Type B pancreatic cell (in vitro differentiated cells): ENCODE data around the gene RGL2. TPM values are rescaled to one million over a fixed set of nuclear protein-coding genes. Genes with fewer than 3 reads are reported as not detected.

Experiments used
- DNase-seq: peaks from one replicate; pipeline ENCODE4 v3.0.0; 2021; ENCODE audit warnings: mixed read lengths; ENCODE audit not compliant: unreplicated experiment; ENCODE audit errors: extremely low spot score
- H3K27ac Mint-ChIP-seq: 2 replicates; pipeline ENCODE4 v1.8.0; 2021; ENCODE audit warnings: mild to moderate bottlenecking, mixed read lengths
- H3K27me3 Mint-ChIP-seq: 2 replicates; pipeline ENCODE4 v1.8.0; 2021; ENCODE audit warnings: mixed read lengths
- H3K36me3 Mint-ChIP-seq: 2 replicates; pipeline ENCODE4 v1.8.0; 2021; ENCODE audit warnings: mixed read lengths
- H3K4me1 Mint-ChIP-seq: one replicate; pipeline ENCODE4 v1.8.0; 2021; ENCODE audit warnings: mixed read lengths; ENCODE audit not compliant: unreplicated experiment
- H3K4me3 Mint-ChIP-seq: 2 replicates; pipeline ENCODE4 v1.8.0; 2021; ENCODE audit warnings: mild to moderate bottlenecking, mixed read lengths
- H3K9me3 Mint-ChIP-seq: 2 replicates; pipeline ENCODE4 v1.8.0; 2021; ENCODE audit warnings: mixed read lengths
- microRNA-seq: library from miRNA; unstranded; fragments of <30 nt; microRNA quantifications from one replicate; pipeline ENCODE4, GENCODE V29; 2020
- total RNA-seq: library from RNA; stranded (reverse); gene quantifications from 2 replicates; pipeline ENCODE4 v1.2.1, GENCODE V29; 2021; ENCODE audit warnings: low replicate concordance
- TF ChIP-seq, protein P1 (sequence below): fragments of 200-600 bp; sonication (generic); conservative IDR thresholded peaks from 2 replicates; pipeline ENCODE4 v1.5.0; 2021; ENCODE audit warnings: antibody characterized with exemption, mild to moderate bottlenecking

Gene RGL2
- total RNA-seq, 1 donor from 2014 or later: 128 TPM

DNA sequence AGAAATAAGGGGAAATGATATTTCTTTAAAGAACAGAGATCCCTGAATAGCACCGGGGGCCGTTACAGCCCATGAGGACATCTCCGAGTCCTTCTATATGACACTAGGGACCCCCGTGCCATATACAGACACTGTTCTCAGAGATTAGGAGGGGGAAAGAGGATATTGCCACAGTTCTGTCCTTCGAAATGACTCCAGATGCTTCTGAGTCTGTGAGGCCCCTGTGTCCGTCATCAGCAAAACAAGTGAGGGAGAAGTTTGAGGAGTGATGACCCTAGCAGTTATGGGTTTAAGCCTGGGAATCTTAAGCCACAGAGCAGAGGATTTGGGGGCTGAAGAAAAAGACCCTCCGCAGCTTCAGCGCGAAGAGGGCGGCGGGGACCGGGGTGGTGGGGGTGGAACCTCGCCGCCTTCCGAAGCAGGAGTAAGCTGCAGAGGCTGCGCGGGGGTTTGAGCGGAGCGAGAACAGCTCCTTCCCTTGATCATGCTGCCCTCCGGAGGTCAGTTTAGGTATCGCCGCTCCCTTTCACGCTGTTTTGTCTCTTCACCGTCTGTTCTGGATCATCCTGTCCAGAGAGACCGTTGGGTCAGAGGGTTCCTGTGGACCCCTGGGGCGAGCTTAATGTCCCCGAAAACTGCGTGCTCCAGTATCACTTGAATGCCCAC is 50.6 kb downstream of the RGL2 start:
- H3K9me3 Mint-ChIP-seq: no peaks in the 10 kb centered on the region
- H3K27me3 Mint-ChIP-seq: peaks cover 12% of the 10 kb centered on the region
- peak; percentile 95 for DNase-seq
- H3K4me1 Mint-ChIP-seq: peaks cover 28% of the 10 kb centered on the region
- H3K4me3 Mint-ChIP-seq: peak overlapping the region; percentile 95
- TF ChIP-seq, protein P1, sequence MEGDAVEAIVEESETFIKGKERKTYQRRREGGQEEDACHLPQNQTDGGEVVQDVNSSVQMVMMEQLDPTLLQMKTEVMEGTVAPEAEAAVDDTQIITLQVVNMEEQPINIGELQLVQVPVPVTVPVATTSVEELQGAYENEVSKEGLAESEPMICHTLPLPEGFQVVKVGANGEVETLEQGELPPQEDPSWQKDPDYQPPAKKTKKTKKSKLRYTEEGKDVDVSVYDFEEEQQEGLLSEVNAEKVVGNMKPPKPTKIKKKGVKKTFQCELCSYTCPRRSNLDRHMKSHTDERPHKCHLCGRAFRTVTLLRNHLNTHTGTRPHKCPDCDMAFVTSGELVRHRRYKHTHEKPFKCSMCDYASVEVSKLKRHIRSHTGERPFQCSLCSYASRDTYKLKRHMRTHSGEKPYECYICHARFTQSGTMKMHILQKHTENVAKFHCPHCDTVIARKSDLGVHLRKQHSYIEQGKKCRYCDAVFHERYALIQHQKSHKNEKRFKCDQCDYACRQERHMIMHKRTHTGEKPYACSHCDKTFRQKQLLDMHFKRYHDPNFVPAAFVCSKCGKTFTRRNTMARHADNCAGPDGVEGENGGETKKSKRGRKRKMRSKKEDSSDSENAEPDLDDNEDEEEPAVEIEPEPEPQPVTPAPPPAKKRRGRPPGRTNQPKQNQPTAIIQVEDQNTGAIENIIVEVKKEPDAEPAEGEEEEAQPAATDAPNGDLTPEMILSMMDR: peak; percentile 98
- H3K36me3 Mint-ChIP-seq: peaks cover 16% of the 10 kb centered on the region
- peak overlapping the region; percentile 96 for H3K27ac Mint-ChIP-seq

DNA sequence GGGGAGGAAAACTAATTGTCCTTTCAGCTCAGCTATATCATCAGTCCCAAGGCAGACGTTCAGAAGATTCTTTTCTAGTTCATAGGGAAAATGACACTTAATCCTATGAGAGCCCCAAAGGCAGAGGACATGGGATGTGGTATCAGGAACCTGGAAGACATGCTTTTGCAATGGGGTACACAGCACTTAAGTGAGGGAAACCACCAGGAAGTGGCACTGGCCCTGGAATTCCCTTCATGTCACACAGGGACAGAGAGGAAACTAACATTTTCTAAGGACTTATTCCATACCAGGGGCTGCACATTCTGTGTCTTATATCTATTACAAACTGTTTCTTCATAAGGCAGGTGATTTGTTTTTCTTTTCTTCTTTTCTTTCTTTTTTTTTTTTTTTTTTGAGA is 55.3 kb downstream of the RGL2 start:
- TF ChIP-seq, protein P1: no peak
- DNase-seq: no peak
- H3K4me3 Mint-ChIP-seq: no peak overlapping the region
- H3K27ac Mint-ChIP-seq: no peak overlapping the region
- peaks cover 2% of the 10 kb centered on the region for H3K4me1 Mint-ChIP-seq
- H3K36me3 Mint-ChIP-seq: no peaks in the 10 kb centered on the region
- no peaks in the 10 kb centered on the region for H3K9me3 Mint-ChIP-seq
- peaks cover 36% of the 10 kb centered on the region for H3K27me3 Mint-ChIP-seq

DNA sequence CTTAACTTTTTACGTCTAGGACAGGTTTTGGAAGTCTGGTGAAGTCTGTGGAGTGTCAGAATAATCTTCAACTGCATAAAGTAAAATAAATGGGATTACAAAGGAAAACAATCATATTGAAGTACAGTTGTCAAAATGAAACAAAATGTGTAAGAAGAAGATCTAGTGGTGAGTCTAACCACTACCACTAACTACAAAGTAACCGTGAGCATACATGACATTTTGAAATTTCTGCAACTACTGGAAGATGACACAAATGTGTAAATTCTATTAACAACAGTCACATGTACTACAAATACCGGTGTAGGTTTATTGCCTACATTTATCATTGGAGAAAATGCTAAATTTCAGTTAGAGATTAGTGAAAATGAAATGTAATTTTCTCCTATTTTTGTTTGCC is 56.8 kb downstream of the RGL2 start:
- Mint-ChIP-seq H3K4me1 (no peaks in the 10 kb centered on the region), H3K27ac (no peak overlapping the region), H3K9me3 (no peaks in the 10 kb centered on the region), H3K36me3 (no peaks in the 10 kb centered on the region), H3K4me3 (no peak overlapping the region), H3K27me3 (peaks cover 40% of the 10 kb centered on the region)
- TF ChIP-seq, protein P1: no peak
- no peak for DNase-seq

Small RNAs within 50 kb of the gene (microRNA-seq; reads per million reads assigned to microRNA genes)
- gene MIR6834: not detected
- gene MIR6873: not detected

Other genes starting within 250 kb of the RGL2 start
- 1.3 and 2.6 TPM in 2 replicates for gene HLA-DPA1, start 225.3 kb downstream of the RGL2 start, total RNA-seq
- 10.9 and 27.3 TPM in 2 replicates for gene HLA-DPB1, start 223.0 kb downstream of the RGL2 start, total RNA-seq
- 1.3 and 11.9 TPM in 2 replicates for gene COL11A2, start 106.5 kb downstream of the RGL2 start, total RNA-seq
- 49.2 and 61.9 TPM in 2 replicates for gene RXRB, start 98.3 kb downstream of the RGL2 start, total RNA-seq
- gene SLC39A7, start 98.1 kb downstream of the RGL2 start, total RNA-seq: 147 and 202 TPM in 2 replicates
- gene HSD17B8, start 94.3 kb downstream of the RGL2 start, total RNA-seq: 13.9 and 15.7 TPM in 2 replicates
- gene RING1, start 90.4 kb downstream of the RGL2 start, total RNA-seq: 44.5 and 60.4 TPM in 2 replicates
- 54.7 and 62.4 TPM in 2 replicates for gene VPS52, start 27.1 kb downstream of the RGL2 start, total RNA-seq
- 3,043 and 3,480 TPM in 2 replicates for gene RPS18, start 26.9 kb downstream of the RGL2 start, total RNA-seq
- 10.1 and 22.2 TPM in 2 replicates for gene B3GALT4, start 21.8 kb downstream of the RGL2 start, total RNA-seq
- gene WDR46, start 9.7 kb downstream of the RGL2 start, total RNA-seq: 53.1 and 67.4 TPM in 2 replicates
- gene PFDN6, start 9.3 kb downstream of the RGL2 start, total RNA-seq: 52.9 and 54.5 TPM in 2 replicates
- gene TAPBP, start 15.1 kb upstream of the RGL2 start, total RNA-seq: 71.4 and 93.5 TPM in 2 replicates
- gene ZBTB22, start 18.8 kb upstream of the RGL2 start, total RNA-seq: 21.1 and 22.2 TPM in 2 replicates
- gene DAXX, start 24.0 kb upstream of the RGL2 start, total RNA-seq: 43.6 and 47.0 TPM in 2 replicates
- 28.0 and 67.7 TPM in 2 replicates for gene KIFC1, start 92.9 kb upstream of the RGL2 start, total RNA-seq
- 23.8 and 49.6 TPM in 2 replicates for gene PHF1, start 112.1 kb upstream of the RGL2 start, total RNA-seq
- gene CUTA, start 119.2 kb upstream of the RGL2 start, total RNA-seq: 212 and 278 TPM in 2 replicates
- 18.4 and 74.1 TPM in 2 replicates for gene SYNGAP1, start 121.1 kb upstream of the RGL2 start, total RNA-seq
- 11.3 and 14.5 TPM in 2 replicates for gene ZBTB9, start 155.6 kb upstream of the RGL2 start, total RNA-seq